Heart left ventricle (tissue), 16 donors: ENCODE results near the gene SYMPK. TPM values are rescaled to one million over a fixed set of nuclear protein-coding genes. Genes with fewer than 3 reads are reported as not detected.

ENCODE experiments used
- ATAC-seq, 4 donors: fragments of 200-7000 bp; cut with Tn5 transposase; one replicate each; pipeline ENCODE4 v1.9.1; 2020 to 2022; ENCODE audit warnings: moderate library complexity in 4 of 4, mild to moderate bottlenecking in 3 of 4, moderate number of reproducible peaks in 1 of 4
- DNase-seq, 5 donors: peaks; one replicate each; pipeline ENCODE4 v3.0.0-alpha.2; 2020
- H3K27ac ChIP-seq, 12 donors: fragments of 200-600 bp; sonication (generic) in 4 of 12; one replicate each; pipeline versions ENCODE4 v1.5.0 to v1.8.0; 2016 to 2022; ENCODE audit warnings: mild to moderate bottlenecking in 2 of 12
- H3K27me3 ChIP-seq, 9 donors: fragments of 200-600 bp; sonication (generic) in 2 of 9; one replicate each; pipeline versions ENCODE4 v1.5.1 to v1.8.0; 2016 to 2022; ENCODE audit warnings: mild to moderate bottlenecking in 3 of 9
- H3K36me3 ChIP-seq, 9 donors: fragments of 200-600 bp; sonication (generic) in 2 of 9; one replicate each; pipeline versions ENCODE4 v1.5.0 to v1.8.0; 2018 to 2022; ENCODE audit warnings: mild to moderate bottlenecking in 2 of 9
- H3K4me1 ChIP-seq, 12 donors: fragments of 200-600 bp; sonication (generic) in 4 of 12; one replicate each; pipeline versions ENCODE4 v1.5.0 to v1.8.0; 2016 to 2022; ENCODE audit warnings: mild to moderate bottlenecking in 3 of 12
- H3K4me3 ChIP-seq, 12 donors: fragments of 200-600 bp; sonication (generic) in 4 of 12; one replicate each; pipeline versions ENCODE4 v1.5.0 to v1.8.0; 2017 to 2022; ENCODE audit warnings: mild to moderate bottlenecking in 9 of 12, moderate library complexity in 4 of 12
- H3K9me3 ChIP-seq, 12 donors: fragments of 200-600 bp; sonication (generic) in 4 of 12; one replicate each; pipeline versions ENCODE4 v1.5.0 to v1.8.0; 2016 to 2022; ENCODE audit warnings: mild to moderate bottlenecking in 1 of 12
- POLR2A ChIP-seq, 2 donors: fragments of 450-650 bp; IDR thresholded peaks; one replicate each; pipeline ENCODE4 v1.6.1; 2017; ENCODE audit warnings: antibody characterized with exemption in 2 of 2, mild to moderate bottlenecking in 2 of 2, moderate library complexity in 2 of 2
- WGBS, 4 donors: extraction: QIAGEN DNeasy Blood & Tissue Kit in 2 of 4; methylation state at CpG; one replicate each; pipeline versions ENCODE4 v1.1.5 to v1.1.7; 2013 to 2018; 5-methylcytosine and 5-hydroxymethylcytosine counted together
- intact Hi-C, 10 donors: fragments of 100-400 bp; cut with DNase I; formaldehyde crosslinking; loops; one replicate each; pipeline versions ENCODE4 v1.11.1 to v1.14.2; 2022
- polyA plus RNA-seq, 2 donors: library from polyadenylated mRNA; stranded (reverse); fragments of 200-250 nt; gene quantifications; one replicate each; pipeline ENCODE4 v1.2.3, GENCODE V29; 2013
- total RNA-seq, 9 donors: library from RNA; depleted of rRNA in 2 of 9; stranded (reverse); fragments of >200 nt in 2 of 9; fragmentation: NEBNext Ultra II Directional in 3 of 9; extraction: Animal tissue kit (Norgen Biotek cat#: 25700) in 3 of 9; gene quantifications; one replicate each; pipeline versions ENCODE4 v1.1.0 to v1.2.4, GENCODE V29; 2016 to 2023
- TF ChIP-seq, protein P1 (sequence below), 12 donors: fragments of 200-600 bp; sonication (generic) in 4 of 12; IDR thresholded peaks; one replicate each; pipeline versions ENCODE4 v1.5.0 to v1.8.0; 2018 to 2022; ENCODE audit warnings: antibody characterized with exemption in 12 of 12, mild to moderate bottlenecking in 5 of 12
- donor health status: ischemic (EF 13 %, LVEDD 7.1; RV severe dilation, severe dysfunction).
- donor health status: healthy with polysubstance abuse.
- donor health status: DM: no; HTN: yes; CAD: no.
- donor health status: DM: no; HTN: no; CAD: no.
- donor health status: ischemic (EF 25% LVEDD 6.9; RV normal size, moderate dysfunction).
- donor health status: ischemic (EF 25% LVEDD 5.7; RV mildly dilated, moderate dysfunction).
- donor health status: healthy.
- donor health status: DM: yes; HTN: yes; CAD: no.
- donor health status: ischemic (EF 35%, LVEDD 5.7; RV mildly dilated, moderate dysfunction).
- donor health status: nonischemic (EF 11% LVEDD 7.7; RV severe dilation, severe dysfunction).
- donor health status: DM: yes; HTN: yes; CAD: no.
- donor health status: PGD.
- donor health status: ischemic (EF 29% LVEDD 5.4; RV normal size, mild dysfunction).
- donor health status: nonischemic (EF 23%, LVEDD 6.1; RV moderate dilation, normal function).

SYMPK gene
- total and polyA plus RNA-seq, 11 donors = 21.9 to 47.7 (median 34.3) TPM

DNA sequence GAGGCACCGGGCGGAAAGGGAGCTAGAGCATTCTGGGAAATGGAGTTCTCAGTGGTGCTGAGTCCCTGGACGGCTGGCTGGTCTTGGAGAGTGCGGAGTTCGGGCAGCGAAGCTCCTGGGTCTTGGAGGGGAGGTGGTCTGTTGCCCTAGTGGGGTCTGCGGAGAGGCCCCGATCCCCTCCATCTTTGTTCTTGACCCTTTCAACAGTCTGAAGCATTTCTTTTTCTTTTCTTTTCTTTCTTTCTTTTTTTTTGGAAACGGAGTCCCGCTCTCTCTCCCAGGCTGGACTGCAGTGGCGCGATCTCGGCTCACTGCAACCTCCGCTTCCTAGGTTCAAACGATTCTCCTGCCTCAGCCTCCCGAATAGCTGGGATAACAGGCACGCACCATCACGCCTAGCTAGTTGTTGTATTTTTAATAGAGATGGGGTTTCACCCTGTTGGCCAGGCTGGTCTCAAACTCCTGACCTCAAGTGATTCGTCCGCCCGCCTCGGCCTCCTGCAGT lies 440 bp upstream of the SYMPK start:
- no peak for TF ChIP-seq POLR2A (IDR thresholded peaks at IDR 0.05)
- TF ChIP-seq, protein P1, sequence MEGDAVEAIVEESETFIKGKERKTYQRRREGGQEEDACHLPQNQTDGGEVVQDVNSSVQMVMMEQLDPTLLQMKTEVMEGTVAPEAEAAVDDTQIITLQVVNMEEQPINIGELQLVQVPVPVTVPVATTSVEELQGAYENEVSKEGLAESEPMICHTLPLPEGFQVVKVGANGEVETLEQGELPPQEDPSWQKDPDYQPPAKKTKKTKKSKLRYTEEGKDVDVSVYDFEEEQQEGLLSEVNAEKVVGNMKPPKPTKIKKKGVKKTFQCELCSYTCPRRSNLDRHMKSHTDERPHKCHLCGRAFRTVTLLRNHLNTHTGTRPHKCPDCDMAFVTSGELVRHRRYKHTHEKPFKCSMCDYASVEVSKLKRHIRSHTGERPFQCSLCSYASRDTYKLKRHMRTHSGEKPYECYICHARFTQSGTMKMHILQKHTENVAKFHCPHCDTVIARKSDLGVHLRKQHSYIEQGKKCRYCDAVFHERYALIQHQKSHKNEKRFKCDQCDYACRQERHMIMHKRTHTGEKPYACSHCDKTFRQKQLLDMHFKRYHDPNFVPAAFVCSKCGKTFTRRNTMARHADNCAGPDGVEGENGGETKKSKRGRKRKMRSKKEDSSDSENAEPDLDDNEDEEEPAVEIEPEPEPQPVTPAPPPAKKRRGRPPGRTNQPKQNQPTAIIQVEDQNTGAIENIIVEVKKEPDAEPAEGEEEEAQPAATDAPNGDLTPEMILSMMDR (IDR thresholded peaks at IDR 0.05) = no peak
- Histone ChIP-seq H3K27ac (peak overlapping the region in 3 of 12 donors; percentile 91 to 96 (median 94)), H3K4me3 (peak overlapping the region; percentile 7 to 98 (median 92)), H3K4me1 (peaks cover 0 to 28% (median 21%) of the 10 kb centered on the region in 12 donors), H3K9me3 (no peaks in the 10 kb centered on the region), H3K36me3 (peaks cover 0 to 27% (median 21%) of the 10 kb centered on the region in 9 donors), H3K27me3 (peaks cover 8 to 27% (median 16%) of the 10 kb centered on the region in 9 donors)
- 2 to 3% (median 3%) methylated on average over 20 to 22 of the region's 22 CpGs for WGBS, 4 donors
- ATAC-seq = no peak
- intact Hi-C loops = loop anchor here in 3 of 10 donors (1.0 to 5.0 kb wide), 2 partner anchors 23 to 154 kb away; partner anchors contain the start of gene IRF2BP1 (in 3 of the 3)
- DNase-seq = no peak

DNA sequence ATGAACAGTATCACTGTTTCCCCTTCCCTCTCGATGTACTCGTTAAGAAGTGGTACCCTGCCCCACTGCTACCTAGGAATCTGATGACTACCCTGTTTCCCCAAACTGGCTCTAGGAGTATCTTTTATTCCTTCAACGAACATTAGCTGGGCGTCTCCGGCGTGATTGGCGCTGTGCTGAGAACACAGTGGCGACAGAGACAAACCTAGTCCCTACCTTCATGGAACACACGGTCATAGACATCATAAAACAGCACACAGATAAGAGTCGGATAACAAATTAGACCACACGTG lies 730 bp downstream of the SYMPK start:
- peak overlapping the region; percentile 65 to 98 (median 92) for H3K4me3 ChIP-seq
- H3K27me3 ChIP-seq = peaks cover 8 to 27% (median 16%) of the 10 kb centered on the region in 9 donors
- H3K9me3 ChIP-seq = no peaks in the 10 kb centered on the region
- H3K36me3 ChIP-seq = peaks cover 0 to 33% (median 21%) of the 10 kb centered on the region in 9 donors
- no peak for ATAC-seq
- WGBS, 4 donors = 0 to 2% (median 1%) methylated on average over 11 of the region's 11 CpGs
- H3K27ac ChIP-seq = peak overlapping the region; percentile 80 to 96 (median 92)
- no peak for TF ChIP-seq POLR2A (IDR thresholded peaks at IDR 0.05)
- TF ChIP-seq, protein P1 (IDR thresholded peaks at IDR 0.05) = no peak
- peaks cover 0 to 28% (median 21%) of the 10 kb centered on the region in 12 donors for H3K4me1 ChIP-seq
- intact Hi-C loops = loop anchor here in 1 of 10 donors (5.0 kb wide), 1 partner anchor 155 kb away; no protein-coding TSS in a partner anchor
- no peak for DNase-seq

DNA sequence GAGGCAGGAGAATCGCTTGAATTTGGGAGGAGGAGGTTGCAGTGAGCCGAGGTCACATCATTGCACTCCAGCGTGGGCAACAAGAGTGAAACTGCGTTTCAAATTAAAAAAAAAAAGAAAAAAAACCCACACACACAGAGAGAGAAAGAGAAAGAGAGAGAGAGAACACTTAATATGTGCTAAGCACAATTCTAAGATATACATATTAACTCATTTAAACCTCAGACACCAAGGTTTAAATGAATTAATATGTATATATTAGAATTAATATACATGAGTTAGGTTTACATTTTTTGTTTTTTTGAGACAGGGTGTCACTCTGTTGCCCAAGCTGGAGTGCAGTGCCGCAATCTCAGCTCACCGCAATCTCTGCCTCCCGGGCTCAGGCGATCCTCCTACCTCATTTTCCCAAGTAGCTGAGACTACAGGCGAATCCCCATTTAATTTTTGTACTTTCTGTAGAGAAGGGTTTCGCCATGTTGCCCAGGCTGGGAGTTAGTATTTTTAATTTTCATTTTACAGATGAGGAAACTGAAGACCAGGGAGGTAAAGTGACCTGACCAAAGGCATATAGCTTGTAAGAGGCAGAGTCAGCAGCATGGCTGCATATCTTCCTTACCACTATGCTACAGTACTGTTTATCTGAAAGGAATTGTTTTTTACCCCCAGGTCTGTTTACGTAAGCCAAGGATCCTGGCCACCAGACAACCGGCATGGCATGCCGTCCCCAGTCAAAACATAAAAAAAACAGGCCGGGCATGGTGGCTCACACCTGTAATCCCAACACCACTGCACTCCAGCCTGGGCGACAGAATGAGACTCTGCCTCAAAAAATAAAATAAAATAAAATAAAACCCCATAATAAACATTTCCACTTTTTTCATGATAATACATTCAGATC lies 2.3 kb downstream of the SYMPK start:
- 90 to 93% (median 92%) methylated on average over 14 to 15 of the region's 15 CpGs for WGBS, 4 donors
- Histone ChIP-seq H3K4me3 (no peak overlapping the region), H3K9me3 (no peaks in the 10 kb centered on the region), H3K4me1 (peaks cover 0 to 28% (median 21%) of the 10 kb centered on the region in 12 donors), H3K27me3 (peaks cover 8 to 22% (median 16%) of the 10 kb centered on the region in 9 donors), H3K27ac (no peak overlapping the region), H3K36me3 (peaks cover 0 to 47% (median 24%) of the 10 kb centered on the region in 9 donors)
- ATAC-seq (no peak), DNase-seq (no peak)
- intact Hi-C loops = loop anchor here in 1 of 10 donors (5.0 kb wide), 1 partner anchor 157 kb away; no protein-coding TSS in a partner anchor
- TF ChIP-seq, protein P1 (IDR thresholded peaks at IDR 0.05) = no peak
- TF ChIP-seq POLR2A (IDR thresholded peaks at IDR 0.05) = no peak

DNA sequence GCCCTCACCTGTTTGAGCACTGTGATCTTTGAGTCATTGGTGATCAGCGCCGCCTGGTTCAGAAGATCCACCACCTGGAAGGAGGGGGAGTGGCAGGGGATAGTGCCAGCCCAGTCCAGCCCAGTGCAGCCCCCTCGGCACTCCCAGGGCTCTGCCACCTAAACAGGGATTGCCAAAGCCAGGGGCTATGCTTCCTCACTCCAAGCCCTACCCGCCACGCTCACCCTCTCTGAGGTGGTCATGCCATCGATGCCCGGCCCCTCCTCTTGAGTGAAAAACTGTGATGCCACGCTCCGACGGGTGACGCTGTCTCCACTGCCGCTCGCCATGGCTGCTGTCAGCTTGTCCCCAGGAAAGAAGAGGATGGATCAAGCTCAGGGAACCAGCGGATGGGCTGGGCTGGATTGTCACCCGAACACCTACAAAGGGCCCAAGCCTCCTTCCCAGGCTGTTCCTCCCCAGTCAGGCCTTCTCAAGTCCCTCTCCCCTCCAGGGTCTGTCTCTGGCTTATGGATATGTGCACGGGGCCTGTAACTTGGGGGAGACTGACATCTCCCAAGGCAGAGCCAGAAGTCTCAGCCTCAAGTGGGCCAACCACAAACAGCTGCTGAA lies 8.7 kb downstream of the SYMPK start:
- H3K36me3 ChIP-seq = peaks cover 0 to 93% (median 70%) of the 10 kb centered on the region in 9 donors
- no peak overlapping the region for H3K4me3 ChIP-seq
- H3K4me1 ChIP-seq = no peaks in the 10 kb centered on the region
- H3K9me3 ChIP-seq = no peaks in the 10 kb centered on the region
- intact Hi-C loops = no loop called here
- no peaks in the 10 kb centered on the region for H3K27me3 ChIP-seq
- 90 to 95% (median 94%) methylated on average over 15 to 16 of the region's 16 CpGs for WGBS, 4 donors
- DNase-seq (no peak), ATAC-seq (peak in 1 of 4 donors; percentile 16)
- H3K27ac ChIP-seq = no peak overlapping the region
- TF ChIP-seq POLR2A (IDR thresholded peaks at IDR 0.05) = no peak
- TF ChIP-seq, protein P1 (IDR thresholded peaks at IDR 0.05) = no peak
